Left forelimb (tissue), 1 donor: Measurements from ENCODE around the gene EPB41L5.
"Not testable (repeated sequence)": the region's sequence is repeated elsewhere in the genome, so short reads cannot be mapped to it uniquely, and the experiment has no call there.

Experiments
- DNase-seq: peaks from one replicate; pipeline ENCODE4 v3.0.0-alpha.2; 2018; ENCODE audit warnings: low spot score

The EPB41L5 gene

DNA sequence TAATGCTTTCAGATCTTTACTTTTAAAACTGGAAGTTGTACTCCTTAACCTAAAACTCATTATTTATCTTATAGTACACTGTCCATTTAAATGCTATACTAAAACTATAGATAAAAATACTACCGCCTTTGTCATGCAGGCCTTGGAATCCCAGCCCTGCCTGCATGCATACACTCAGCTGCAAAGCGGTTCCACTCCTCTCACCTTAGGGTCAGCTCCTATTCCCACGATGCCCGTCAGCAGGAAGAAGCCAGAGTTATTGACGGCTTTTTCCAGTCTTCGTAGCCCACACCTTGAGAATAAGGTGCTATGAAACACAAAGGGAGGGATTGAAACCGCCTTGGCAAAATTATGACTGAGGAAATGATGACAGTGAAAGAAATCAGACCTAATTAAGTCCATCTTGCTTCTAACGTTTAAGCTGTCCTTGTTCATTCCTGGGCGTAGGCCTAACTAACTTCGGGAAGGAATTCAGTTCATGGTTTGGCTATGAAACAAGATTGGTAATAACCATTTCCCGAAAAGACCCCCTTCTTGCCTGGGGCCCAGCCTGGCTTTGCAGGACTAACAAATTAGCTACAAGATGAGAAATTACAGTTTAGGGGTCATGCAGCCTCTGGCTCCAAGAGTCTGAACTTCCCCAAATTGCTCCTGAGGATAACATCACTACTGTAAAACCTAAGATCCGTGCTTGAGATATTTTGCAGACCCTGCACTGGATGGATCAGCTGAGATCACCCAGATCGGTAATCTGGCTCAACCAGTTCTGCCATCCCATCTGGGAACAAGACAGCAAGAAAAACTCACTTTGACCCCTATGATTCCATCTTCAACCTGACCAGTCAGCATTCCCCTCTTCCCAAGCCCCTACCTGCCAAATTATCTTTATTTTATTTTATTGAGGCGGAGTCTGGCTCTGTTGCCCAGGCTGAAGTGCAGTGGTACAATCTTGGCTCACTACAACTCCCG lies 17.1 kb downstream of the EPB41L5 start:
- no peak for DNase-seq

DNA sequence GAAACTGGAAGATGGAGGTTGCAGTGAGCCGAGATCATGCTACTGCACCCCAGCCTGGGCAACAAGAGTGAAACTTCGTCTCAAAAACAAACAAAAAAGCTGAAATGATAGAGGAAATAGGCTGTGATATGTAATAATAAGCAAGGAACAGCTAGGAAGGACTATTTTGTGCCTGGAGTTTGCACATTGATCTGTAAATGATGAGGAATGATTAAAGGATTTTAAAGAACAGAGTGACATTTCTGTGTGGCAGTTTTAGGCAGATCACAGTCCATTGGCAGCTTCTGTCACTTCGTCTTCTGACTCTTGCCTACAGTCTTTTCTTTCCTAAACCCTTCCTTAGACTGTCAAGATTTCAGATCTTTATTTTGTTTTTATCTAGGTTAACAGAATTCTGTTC lies 19.4 kb downstream of the EPB41L5 start:
- no peak for DNase-seq

- no peak for DNase-seq
Measured at GRCh38 chr2:120034027-120034426, 21.1 kb downstream of the EPB41L5 start.

- no peak for DNase-seq
Measured at GRCh38 chr2:120034621-120035020, 21.7 kb downstream of the EPB41L5 start.

DNA sequence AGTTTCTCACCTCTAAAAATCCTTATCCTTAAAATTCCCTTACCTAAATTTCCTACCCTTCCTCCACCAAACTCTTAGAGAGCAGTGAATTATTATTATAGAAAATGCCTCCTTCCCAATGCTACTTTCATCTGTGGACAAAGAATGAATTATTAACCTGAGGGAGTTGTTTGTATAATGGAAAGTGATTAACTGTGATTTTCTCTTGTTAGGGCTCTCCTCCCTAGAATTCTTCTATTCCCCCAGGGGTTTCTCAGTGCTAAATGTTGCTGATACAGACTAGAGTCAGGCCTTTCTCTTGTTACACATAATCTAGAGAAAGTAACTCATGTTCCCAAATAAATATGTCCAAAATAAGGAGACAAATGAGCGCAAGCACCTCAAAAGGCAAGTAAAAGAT lies 23.3 kb downstream of the EPB41L5 start:
- no peak for DNase-seq

GRCh38 chr2:120037995-120038541 lies 25.2 kb downstream of the EPB41L5 start:
- no peak for DNase-seq

DNA sequence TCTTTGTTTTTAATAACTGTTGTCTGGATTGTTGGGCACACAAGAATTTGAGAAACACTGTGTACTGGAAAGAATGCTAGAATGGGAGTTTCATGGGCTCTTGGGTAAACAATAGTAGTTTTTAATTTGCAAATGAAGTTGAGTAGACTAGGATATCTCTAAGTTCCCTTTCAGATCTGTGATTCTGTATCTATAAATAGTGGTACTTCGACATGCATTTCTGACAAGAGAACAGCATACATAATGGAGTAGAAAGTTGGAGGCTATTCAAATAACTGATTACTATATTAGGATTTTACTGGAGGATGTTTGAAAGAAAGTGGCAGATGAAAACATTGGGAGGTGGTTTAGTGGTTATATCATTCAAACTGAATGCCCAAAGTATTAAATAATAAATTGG lies 29.5 kb downstream of the EPB41L5 start:
- no peak for DNase-seq

DNA sequence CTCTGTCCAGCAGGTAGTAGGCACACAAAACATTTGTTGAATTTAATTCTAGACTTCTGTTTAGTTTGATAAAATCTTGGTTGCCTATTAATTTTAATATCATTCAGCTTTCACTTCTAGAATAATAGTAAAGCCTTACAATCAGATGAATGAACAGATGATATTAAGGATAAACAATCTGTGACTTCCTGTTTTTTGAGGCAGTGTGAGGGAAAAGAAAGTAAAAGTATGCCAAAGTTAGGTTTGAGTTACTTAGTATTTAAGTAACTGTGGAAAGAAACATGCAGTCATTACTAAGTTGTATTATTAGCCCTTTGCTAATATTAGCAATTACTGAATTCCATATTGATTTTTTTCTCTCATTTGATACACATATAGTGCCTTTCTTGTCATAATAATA lies 31.5 kb downstream of the EPB41L5 start:
- no peak for DNase-seq

GRCh38 chr2:120045775-120046174 lies 32.9 kb downstream of the EPB41L5 start:
- not testable (repeated sequence) for DNase-seq

DNA sequence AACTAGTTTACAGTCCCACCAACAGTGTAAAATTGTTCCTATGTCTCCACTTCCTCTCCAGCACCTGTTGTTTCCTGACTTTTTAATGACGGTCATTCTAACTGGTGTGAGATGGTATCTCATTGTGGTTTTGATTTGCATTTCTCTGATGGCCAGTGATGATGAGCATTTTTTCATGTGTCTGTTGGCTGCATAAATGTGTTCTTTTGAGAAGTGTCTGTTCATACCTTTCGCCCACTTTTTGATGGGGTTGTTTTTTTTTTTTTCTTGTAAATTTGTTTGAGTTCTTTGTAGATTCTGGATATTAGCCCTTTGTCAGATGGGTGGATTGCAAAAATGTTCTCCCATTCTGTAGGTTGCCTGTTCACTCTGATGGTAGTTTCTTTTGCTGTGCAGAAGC lies 33.4 kb downstream of the EPB41L5 start:
- DNase-seq = not testable (repeated sequence)

DNA sequence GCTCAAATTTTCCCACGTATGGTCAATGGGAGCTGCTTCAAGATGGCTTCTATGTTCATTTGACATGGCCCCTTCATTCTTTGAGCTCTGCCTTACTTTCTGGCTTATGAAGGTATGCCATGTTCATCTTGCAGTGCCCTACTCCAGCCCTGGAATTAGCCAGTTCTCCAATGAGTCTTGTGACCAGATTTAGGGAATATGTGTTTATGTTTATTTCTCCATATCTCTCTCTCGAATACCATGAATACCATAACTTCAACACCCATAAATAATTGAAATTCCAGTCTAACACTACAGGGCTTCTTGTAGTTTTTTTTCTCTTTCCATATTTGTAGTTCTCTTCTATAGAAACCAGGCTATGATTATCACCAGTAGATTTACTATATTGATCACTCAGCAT lies 39.7 kb downstream of the EPB41L5 start:
- no peak for DNase-seq

DNA sequence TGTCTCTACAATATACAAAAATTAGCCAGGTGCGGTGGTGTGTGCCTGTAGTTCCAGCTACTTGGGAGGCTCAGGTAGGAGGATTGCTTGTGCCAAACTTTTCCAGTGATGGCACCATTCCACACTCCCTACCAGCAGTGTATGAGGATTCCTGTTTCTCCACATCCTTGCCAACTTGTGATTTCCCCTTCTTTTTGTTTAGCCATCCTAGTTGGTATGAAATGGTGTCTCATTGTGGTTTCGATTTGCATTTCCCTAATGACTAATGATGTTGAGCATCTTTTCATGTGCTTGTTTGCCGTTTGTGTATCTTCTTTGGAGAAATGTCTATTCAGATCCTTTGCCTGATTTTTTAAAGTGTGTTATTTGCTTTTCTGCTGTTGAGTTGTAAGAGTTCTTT lies 41.0 kb downstream of the EPB41L5 start:
- DNase-seq = no peak

GRCh38 chr2:120059483-120059882 lies 46.6 kb downstream of the EPB41L5 start:
- DNase-seq = no peak

DNA sequence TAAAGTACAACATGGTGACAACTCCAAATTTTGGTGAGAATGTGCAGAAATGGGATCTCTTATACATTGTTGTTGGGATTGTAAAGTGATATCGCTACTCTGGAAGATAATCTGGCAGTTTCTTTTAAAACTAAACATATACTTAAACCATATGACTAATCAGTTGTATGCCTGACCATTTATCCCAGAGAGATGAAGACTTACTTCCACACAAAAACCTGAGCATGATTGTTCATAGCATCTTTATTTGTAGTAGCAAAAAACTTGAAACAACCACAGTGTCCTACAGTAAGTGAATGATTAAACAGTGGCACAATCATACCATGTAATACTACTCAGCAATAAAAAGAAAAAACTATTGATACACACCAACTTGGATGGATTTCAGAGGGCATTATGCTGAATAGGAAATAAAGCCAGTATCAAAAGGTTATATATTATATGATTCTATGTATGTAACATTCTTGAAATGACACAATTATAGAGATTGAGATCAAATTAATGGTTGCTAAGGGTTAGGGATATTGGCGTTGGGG lies 47.3 kb downstream of the EPB41L5 start:
- no peak for DNase-seq

- DNase-seq = no peak
Measured at GRCh38 chr2:120064664-120065063, 51.8 kb downstream of the EPB41L5 start.

DNA sequence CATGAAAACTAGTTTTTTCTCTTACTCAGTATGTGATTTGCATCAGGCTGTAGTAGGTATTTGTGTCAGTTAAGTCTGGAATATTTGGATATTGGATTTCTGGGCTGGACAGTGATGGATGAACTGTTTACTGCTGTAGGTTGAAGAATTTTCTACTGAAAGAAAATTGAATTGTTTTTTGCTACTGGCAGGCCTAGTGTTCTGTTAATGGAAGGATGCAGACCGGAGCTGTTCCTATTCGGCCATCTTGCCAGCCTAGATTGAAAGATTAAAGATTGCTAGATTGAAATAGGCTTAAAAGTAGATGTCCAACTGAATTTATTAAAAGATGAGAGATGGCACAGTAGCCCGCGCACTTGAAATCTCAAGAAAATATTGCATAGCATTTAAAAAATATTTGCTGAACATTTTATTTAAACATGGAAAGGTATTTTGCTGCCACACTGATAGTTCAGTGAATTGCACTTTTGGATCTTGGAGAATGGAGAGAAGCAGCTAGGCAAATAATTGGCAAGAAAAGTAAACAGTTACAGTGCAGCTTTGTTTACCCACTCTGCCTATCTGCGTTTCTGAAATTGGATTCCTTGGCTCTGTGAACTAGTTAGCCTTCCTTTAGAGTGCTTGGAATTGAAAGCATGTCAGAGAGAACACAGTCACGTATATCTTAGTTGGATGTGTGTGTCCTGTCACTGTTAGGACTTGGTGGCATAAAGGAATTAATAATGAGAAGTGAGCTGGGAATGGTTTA lies 54.1 kb downstream of the EPB41L5 start:
- DNase-seq = no peak

- not testable (repeated sequence) for DNase-seq
Measured at GRCh38 chr2:120068040-120068658, 55.3 kb downstream of the EPB41L5 start.

DNA sequence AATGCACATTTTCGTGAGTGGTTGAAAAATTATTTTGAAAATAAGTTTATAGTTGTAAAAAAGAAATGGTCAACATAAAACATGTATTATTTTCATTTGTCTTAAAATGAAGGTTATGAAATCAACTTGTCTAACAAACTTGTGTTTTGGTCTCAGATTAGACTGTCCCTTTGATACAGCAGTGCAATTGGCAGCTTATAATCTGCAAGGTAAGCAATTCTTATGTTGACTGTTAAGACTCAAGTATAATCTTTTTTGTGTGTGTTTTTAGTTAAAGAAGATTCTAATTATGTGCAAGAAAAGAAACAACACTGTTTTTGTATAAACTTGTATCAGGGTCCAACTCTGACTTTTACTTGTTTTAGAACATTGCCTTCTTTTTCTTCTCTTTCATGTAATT lies 62.7 kb downstream of the EPB41L5 start:
- no peak for DNase-seq

- no peak for DNase-seq
Measured at GRCh38 chr2:120077896-120078295, 65.0 kb downstream of the EPB41L5 start.

GRCh38 chr2:120079647-120080046 lies 66.8 kb downstream of the EPB41L5 start:
- no peak for DNase-seq

- no peak for DNase-seq
Measured at GRCh38 chr2:120091436-120091835, 78.6 kb downstream of the EPB41L5 start.

GRCh38 chr2:120094795-120095194 lies 81.9 kb downstream of the EPB41L5 start:
- DNase-seq = no peak
